ENCODE results near the gene OVOL2. TPM values are rescaled to one million over a fixed set of nuclear protein-coding genes. Genes with fewer than 3 reads are reported as not detected.

Gene OVOL2
- total RNA-seq, 1 donor from 2014 or later, result not detected

GRCh38 chr20:18005170-18005989, 52.3 kb downstream of the OVOL2 start:
- Histone ChIP-seq H3K27me3 (ENCODE audit: low read depth) (no peaks in the 10 kb centered on the region), H3K27ac (replicated peaks) (no peak overlapping the region), H3K4me1 (peaks cover 6% of the 10 kb centered on the region), H3K4me3 (no peak overlapping the region), H3K9me3 (replicated peaks) (no peaks in the 10 kb centered on the region), H3K36me3 (no peaks in the 10 kb centered on the region)
- intact Hi-C loops (cut with micrococcal nuclease), result no loop called here
- DNase-seq, result no peak
- no peak for TF ChIP-seq CTCF (IDR thresholded peaks at IDR 0.05; ENCODE audit: borderline replicate concordance)

- DNase-seq, result no peak
- H3K4me3 ChIP-seq, result no peak overlapping the region
- TF ChIP-seq CTCF (IDR thresholded peaks at IDR 0.05; ENCODE audit: borderline replicate concordance), result no peak
- peaks cover 6% of the 10 kb centered on the region for H3K4me1 ChIP-seq
- H3K9me3 ChIP-seq (replicated peaks), result no peaks in the 10 kb centered on the region
- intact Hi-C loops (cut with micrococcal nuclease), result no loop called here
- H3K27me3 ChIP-seq (ENCODE audit: low read depth), result no peaks in the 10 kb centered on the region
- H3K36me3 ChIP-seq, result no peaks in the 10 kb centered on the region
- no peak overlapping the region for H3K27ac ChIP-seq (replicated peaks)
Measured at GRCh38 chr20:18004384-18005031, 53.2 kb downstream of the OVOL2 start.

GRCh38 chr20:18003897-18004296, 53.8 kb downstream of the OVOL2 start:
- Histone ChIP-seq H3K4me1 (peaks cover 6% of the 10 kb centered on the region), H3K9me3 (replicated peaks) (no peaks in the 10 kb centered on the region), H3K27me3 (ENCODE audit: low read depth) (no peaks in the 10 kb centered on the region), H3K4me3 (no peak overlapping the region), H3K36me3 (no peaks in the 10 kb centered on the region), H3K27ac (replicated peaks) (no peak overlapping the region)
- intact Hi-C loops (cut with micrococcal nuclease), result no loop called here
- no peak for DNase-seq
- TF ChIP-seq CTCF (IDR thresholded peaks at IDR 0.05; ENCODE audit: borderline replicate concordance), result no peak

GRCh38 chr20:18001131-18001921, 56.4 kb downstream of the OVOL2 start:
- Histone ChIP-seq H3K27ac (replicated peaks) (no peak overlapping the region), H3K9me3 (replicated peaks) (no peaks in the 10 kb centered on the region), H3K36me3 (no peaks in the 10 kb centered on the region), H3K27me3 (ENCODE audit: low read depth) (peaks cover 9% of the 10 kb centered on the region), H3K4me3 (no peak overlapping the region), H3K4me1 (peaks cover 2% of the 10 kb centered on the region)
- DNase-seq, result peak; percentile 46
- no peak for TF ChIP-seq CTCF (IDR thresholded peaks at IDR 0.05; ENCODE audit: borderline replicate concordance)
- intact Hi-C loops (cut with micrococcal nuclease), result no loop called here

GRCh38 chr20:17999566-17999965, 58.1 kb downstream of the OVOL2 start:
- H3K27me3 ChIP-seq (ENCODE audit: low read depth), result peaks cover 9% of the 10 kb centered on the region
- peaks cover 4% of the 10 kb centered on the region for H3K4me1 ChIP-seq
- H3K4me3 ChIP-seq, result no peak overlapping the region
- H3K27ac ChIP-seq (replicated peaks), result no peak overlapping the region
- TF ChIP-seq CTCF (IDR thresholded peaks at IDR 0.05; ENCODE audit: borderline replicate concordance), result no peak
- no peaks in the 10 kb centered on the region for H3K9me3 ChIP-seq (replicated peaks)
- no peak for DNase-seq
- intact Hi-C loops (cut with micrococcal nuclease), result loop anchor here (10.0 kb wide), 1 partner anchor 495 kb away; no protein-coding TSS in a partner anchor
- H3K36me3 ChIP-seq, result no peaks in the 10 kb centered on the region

All from left ventricle myocardium inferior (tissue), 1 donor.